Esophagus muscularis mucosa (tissue), 4 donors: ENCODE data around the gene KANSL1. TPM values are rescaled to one million over a fixed set of nuclear protein-coding genes. Genes with fewer than 3 reads are reported as not detected.

Source experiments
- DNase-seq: peaks from one replicate; pipeline ENCODE4 v3.0.0-alpha.2; 2017; ENCODE audit errors: extremely low spot score
- H3K27ac ChIP-seq, 4 donors: fragments of 200-600 bp; sonication (generic); replicated peaks in 1 of 4; 1 replicate in 3 of 4; 2 replicates in 1 of 4; pipeline ENCODE4 v1.5.1; 2016 to 2019; ENCODE audit warnings: mild to moderate bottlenecking in 1 of 4
- H3K27me3 ChIP-seq, 4 donors: fragments of 200-600 bp; sonication (generic); one replicate each; pipeline versions ENCODE4 v1.5.1 to v1.6.0; 2016 to 2019
- H3K36me3 ChIP-seq, 4 donors: fragments of 200-600 bp; sonication (generic); one replicate each; pipeline ENCODE4 v1.5.1; 2016 to 2019
- H3K4me1 ChIP-seq, 4 donors: fragments of 200-600 bp; sonication (generic); one replicate each; pipeline ENCODE4 v1.5.1; 2016 to 2019
- H3K4me3 ChIP-seq, 4 donors: fragments of 200-600 bp; sonication (generic); 1 replicate in 2 of 4; 2 replicates in 2 of 4; pipeline ENCODE4 v1.5.1; 2016 to 2019; ENCODE audit warnings: mild to moderate bottlenecking in 4 of 4, moderate library complexity in 1 of 4
- H3K9me3 ChIP-seq, 4 donors: fragments of 200-600 bp; sonication (generic); 1 replicate in 3 of 4; 2 replicates in 1 of 4; pipeline ENCODE4 v1.5.1; 2016 to 2019
- EP300 ChIP-seq: sonication (generic); formaldehyde crosslinking; IDR thresholded peaks from one replicate; pipeline ENCODE4 v1.6.1; 2017; ENCODE audit warnings: antibody characterized with exemption
- POLR2A ChIP-seq: fragments of 450-650 bp; IDR thresholded peaks from one replicate; pipeline ENCODE4 v1.6.1; 2017; ENCODE audit warnings: antibody characterized with exemption, moderate library complexity, mild to moderate bottlenecking, low read depth
- POLR2AphosphoS5 ChIP-seq, 2 donors: sonication (generic); formaldehyde crosslinking; IDR thresholded peaks; one replicate each; pipeline ENCODE4 v1.6.1; 2017; ENCODE audit warnings: antibody characterized with exemption in 2 of 2
- WGBS: methylation state at CpG from one replicate; pipeline ENCODE4 v1.1.5; 2018; 5-methylcytosine and 5-hydroxymethylcytosine counted together
- intact Hi-C: fragments of 100-400 bp; cut with DNase I; formaldehyde crosslinking; loops from one replicate; pipeline ENCODE4 v1.15.1; 2023
- total RNA-seq, 4 donors: library from RNA; depleted of rRNA; stranded (reverse); fragments of >200 nt; gene quantifications; one replicate each; pipeline versions ENCODE4 v1.1.0 to v1.2.1, GENCODE V29; 2016
- TF ChIP-seq, protein P1 (sequence below), 3 experiments: fragments of 200-600 bp in 2 of 3; fragments of 450-650 bp in 1 of 3; sonication (generic) in 2 of 3; IDR thresholded peaks; one replicate each; pipeline ENCODE4 v1.5.1; 2017 to 2019; ENCODE audit warnings: antibody characterized with exemption in 3 of 3, mild to moderate bottlenecking in 2 of 3, moderate library complexity in 1 of 3

The KANSL1 gene
- total RNA-seq, 4 donors from 2014 or later = 55.0 to 124 (median 70.0) TPM

- no peaks in the 10 kb centered on the region for H3K9me3 ChIP-seq
- no peak overlapping the region for H3K4me3 ChIP-seq
- 68% methylated on average over 4 of the region's 4 CpGs for WGBS
- TF ChIP-seq POLR2A = no peak
- no peak for TF ChIP-seq POLR2AphosphoS5 (IDR thresholded peaks at IDR 0.05)
- no peak for TF ChIP-seq EP300
- TF ChIP-seq, protein P1, sequence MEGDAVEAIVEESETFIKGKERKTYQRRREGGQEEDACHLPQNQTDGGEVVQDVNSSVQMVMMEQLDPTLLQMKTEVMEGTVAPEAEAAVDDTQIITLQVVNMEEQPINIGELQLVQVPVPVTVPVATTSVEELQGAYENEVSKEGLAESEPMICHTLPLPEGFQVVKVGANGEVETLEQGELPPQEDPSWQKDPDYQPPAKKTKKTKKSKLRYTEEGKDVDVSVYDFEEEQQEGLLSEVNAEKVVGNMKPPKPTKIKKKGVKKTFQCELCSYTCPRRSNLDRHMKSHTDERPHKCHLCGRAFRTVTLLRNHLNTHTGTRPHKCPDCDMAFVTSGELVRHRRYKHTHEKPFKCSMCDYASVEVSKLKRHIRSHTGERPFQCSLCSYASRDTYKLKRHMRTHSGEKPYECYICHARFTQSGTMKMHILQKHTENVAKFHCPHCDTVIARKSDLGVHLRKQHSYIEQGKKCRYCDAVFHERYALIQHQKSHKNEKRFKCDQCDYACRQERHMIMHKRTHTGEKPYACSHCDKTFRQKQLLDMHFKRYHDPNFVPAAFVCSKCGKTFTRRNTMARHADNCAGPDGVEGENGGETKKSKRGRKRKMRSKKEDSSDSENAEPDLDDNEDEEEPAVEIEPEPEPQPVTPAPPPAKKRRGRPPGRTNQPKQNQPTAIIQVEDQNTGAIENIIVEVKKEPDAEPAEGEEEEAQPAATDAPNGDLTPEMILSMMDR (IDR thresholded peaks at IDR 0.05) = no peak
- intact Hi-C loops = no loop called here
- H3K27me3 ChIP-seq = no peaks in the 10 kb centered on the region
- no peak for DNase-seq
- no peak overlapping the region for H3K27ac ChIP-seq
- H3K4me1 ChIP-seq = peaks cover 12 to 35% (median 26%) of the 10 kb centered on the region in 4 donors
- peaks cover 44 to 90% (median 80%) of the 10 kb centered on the region in 4 donors for H3K36me3 ChIP-seq
Observed at GRCh38 chr17:46037722-46038255, 155.4 kb downstream of the KANSL1 start.

- intact Hi-C loops = no loop called here
- TF ChIP-seq POLR2A (no peak), POLR2AphosphoS5 (IDR thresholded peaks at IDR 0.05) (no peak), EP300 (no peak)
- TF ChIP-seq, protein P1 (IDR thresholded peaks at IDR 0.05) = no peak
- Histone ChIP-seq H3K9me3 (no peaks in the 10 kb centered on the region), H3K36me3 (peaks cover 55 to 94% (median 87%) of the 10 kb centered on the region in 4 donors), H3K4me1 (peaks cover 12 to 33% (median 24%) of the 10 kb centered on the region in 4 donors), H3K4me3 (no peak overlapping the region), H3K27ac (no peak overlapping the region), H3K27me3 (no peaks in the 10 kb centered on the region)
- no peak for DNase-seq
- WGBS = 92% methylated on average over 6 of the region's 6 CpGs
Observed at GRCh38 chr17:46036491-46036890, 156.7 kb downstream of the KANSL1 start.

GRCh38 chr17:46035112-46035818 is 158.0 kb downstream of the KANSL1 start:
- Histone ChIP-seq H3K9me3 (no peaks in the 10 kb centered on the region), H3K4me3 (no peak overlapping the region), H3K27ac (peak overlapping the region in 1 of 4 donors; percentile 7), H3K27me3 (no peaks in the 10 kb centered on the region), H3K36me3 (peaks cover 66 to 100% (median 96%) of the 10 kb centered on the region in 4 donors), H3K4me1 (peaks cover 12 to 32% (median 24%) of the 10 kb centered on the region in 4 donors)
- WGBS = 80% methylated on average over 3 of the region's 3 CpGs
- no peak for DNase-seq
- TF ChIP-seq EP300 (no peak), POLR2A (no peak), POLR2AphosphoS5 (IDR thresholded peaks at IDR 0.05) (no peak)
- TF ChIP-seq, protein P1 (IDR thresholded peaks at IDR 0.05) = no peak
- intact Hi-C loops = no loop called here

- H3K36me3 ChIP-seq = peaks cover 57 to 100% (median 83%) of the 10 kb centered on the region in 4 donors
- H3K4me3 ChIP-seq = no peak overlapping the region
- 96% methylated on average over 2 of the region's 3 CpGs for WGBS
- H3K27me3 ChIP-seq = no peaks in the 10 kb centered on the region
- H3K4me1 ChIP-seq = peaks cover 0 to 19% (median 13%) of the 10 kb centered on the region in 4 donors
- no peaks in the 10 kb centered on the region for H3K9me3 ChIP-seq
- intact Hi-C loops = no loop called here
- no peak for DNase-seq
- H3K27ac ChIP-seq = no peak overlapping the region
- TF ChIP-seq, protein P1 (IDR thresholded peaks at IDR 0.05) = no peak
- TF ChIP-seq POLR2A (no peak), POLR2AphosphoS5 (IDR thresholded peaks at IDR 0.05) (no peak), EP300 (no peak)
Observed at GRCh38 chr17:46033392-46033791, 159.8 kb downstream of the KANSL1 start.
